HL-60 (cell line): ENCODE data around the gene VPS13D.

Experiments
- GABPA ChIP-seq: IDR thresholded peaks from 2 replicates; pipeline ENCODE4 v1.6.1; 2012; ENCODE audit warnings: low read depth
- POLR2AphosphoS5 ChIP-seq: IDR thresholded peaks from 2 replicates; pipeline ENCODE4 v1.6.1; 2012; ENCODE audit warnings: low read depth
- TF ChIP-seq, protein P1 (sequence below): IDR thresholded peaks from one replicate; pipeline ENCODE4 v1.5.1; 2011; ENCODE audit warnings: low read length, control low read depth, inconsistent platforms; ENCODE audit not compliant: insufficient read depth
- TF ChIP-seq, protein P2 (sequence below): IDR thresholded peaks from 2 replicates; pipeline ENCODE4 v1.6.1; 2012; ENCODE audit warnings: low read depth; ENCODE audit not compliant: insufficient replicate concordance

DNA sequence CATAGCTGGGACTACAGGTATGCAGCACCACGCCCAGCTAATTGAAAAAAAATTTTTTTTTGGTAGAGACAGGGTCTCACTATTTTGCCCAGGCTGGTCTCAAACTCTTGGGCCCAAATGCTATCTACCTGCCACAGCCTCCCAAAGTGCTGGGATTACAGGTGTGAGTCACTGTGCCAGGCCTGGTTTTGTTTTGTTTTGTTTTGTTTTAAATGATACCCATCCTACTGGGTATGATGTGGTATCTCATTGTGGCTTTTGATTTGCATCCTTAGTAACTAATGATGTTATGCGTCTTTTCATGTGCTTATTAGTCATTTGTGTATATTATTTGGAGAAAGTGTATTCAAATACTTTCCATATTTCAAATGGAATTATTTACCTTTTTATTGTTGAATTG is 142.3 kb downstream of the VPS13D start:
- TF ChIP-seq, protein P1, sequence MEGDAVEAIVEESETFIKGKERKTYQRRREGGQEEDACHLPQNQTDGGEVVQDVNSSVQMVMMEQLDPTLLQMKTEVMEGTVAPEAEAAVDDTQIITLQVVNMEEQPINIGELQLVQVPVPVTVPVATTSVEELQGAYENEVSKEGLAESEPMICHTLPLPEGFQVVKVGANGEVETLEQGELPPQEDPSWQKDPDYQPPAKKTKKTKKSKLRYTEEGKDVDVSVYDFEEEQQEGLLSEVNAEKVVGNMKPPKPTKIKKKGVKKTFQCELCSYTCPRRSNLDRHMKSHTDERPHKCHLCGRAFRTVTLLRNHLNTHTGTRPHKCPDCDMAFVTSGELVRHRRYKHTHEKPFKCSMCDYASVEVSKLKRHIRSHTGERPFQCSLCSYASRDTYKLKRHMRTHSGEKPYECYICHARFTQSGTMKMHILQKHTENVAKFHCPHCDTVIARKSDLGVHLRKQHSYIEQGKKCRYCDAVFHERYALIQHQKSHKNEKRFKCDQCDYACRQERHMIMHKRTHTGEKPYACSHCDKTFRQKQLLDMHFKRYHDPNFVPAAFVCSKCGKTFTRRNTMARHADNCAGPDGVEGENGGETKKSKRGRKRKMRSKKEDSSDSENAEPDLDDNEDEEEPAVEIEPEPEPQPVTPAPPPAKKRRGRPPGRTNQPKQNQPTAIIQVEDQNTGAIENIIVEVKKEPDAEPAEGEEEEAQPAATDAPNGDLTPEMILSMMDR: no peak
- TF ChIP-seq POLR2AphosphoS5 (no peak), GABPA (no peak)
- TF ChIP-seq, protein P2, sequence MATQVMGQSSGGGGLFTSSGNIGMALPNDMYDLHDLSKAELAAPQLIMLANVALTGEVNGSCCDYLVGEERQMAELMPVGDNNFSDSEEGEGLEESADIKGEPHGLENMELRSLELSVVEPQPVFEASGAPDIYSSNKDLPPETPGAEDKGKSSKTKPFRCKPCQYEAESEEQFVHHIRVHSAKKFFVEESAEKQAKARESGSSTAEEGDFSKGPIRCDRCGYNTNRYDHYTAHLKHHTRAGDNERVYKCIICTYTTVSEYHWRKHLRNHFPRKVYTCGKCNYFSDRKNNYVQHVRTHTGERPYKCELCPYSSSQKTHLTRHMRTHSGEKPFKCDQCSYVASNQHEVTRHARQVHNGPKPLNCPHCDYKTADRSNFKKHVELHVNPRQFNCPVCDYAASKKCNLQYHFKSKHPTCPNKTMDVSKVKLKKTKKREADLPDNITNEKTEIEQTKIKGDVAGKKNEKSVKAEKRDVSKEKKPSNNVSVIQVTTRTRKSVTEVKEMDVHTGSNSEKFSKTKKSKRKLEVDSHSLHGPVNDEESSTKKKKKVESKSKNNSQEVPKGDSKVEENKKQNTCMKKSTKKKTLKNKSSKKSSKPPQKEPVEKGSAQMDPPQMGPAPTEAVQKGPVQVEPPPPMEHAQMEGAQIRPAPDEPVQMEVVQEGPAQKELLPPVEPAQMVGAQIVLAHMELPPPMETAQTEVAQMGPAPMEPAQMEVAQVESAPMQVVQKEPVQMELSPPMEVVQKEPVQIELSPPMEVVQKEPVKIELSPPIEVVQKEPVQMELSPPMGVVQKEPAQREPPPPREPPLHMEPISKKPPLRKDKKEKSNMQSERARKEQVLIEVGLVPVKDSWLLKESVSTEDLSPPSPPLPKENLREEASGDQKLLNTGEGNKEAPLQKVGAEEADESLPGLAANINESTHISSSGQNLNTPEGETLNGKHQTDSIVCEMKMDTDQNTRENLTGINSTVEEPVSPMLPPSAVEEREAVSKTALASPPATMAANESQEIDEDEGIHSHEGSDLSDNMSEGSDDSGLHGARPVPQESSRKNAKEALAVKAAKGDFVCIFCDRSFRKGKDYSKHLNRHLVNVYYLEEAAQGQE: no peak
